ENCODE data around the gene LIPT1.

DNA sequence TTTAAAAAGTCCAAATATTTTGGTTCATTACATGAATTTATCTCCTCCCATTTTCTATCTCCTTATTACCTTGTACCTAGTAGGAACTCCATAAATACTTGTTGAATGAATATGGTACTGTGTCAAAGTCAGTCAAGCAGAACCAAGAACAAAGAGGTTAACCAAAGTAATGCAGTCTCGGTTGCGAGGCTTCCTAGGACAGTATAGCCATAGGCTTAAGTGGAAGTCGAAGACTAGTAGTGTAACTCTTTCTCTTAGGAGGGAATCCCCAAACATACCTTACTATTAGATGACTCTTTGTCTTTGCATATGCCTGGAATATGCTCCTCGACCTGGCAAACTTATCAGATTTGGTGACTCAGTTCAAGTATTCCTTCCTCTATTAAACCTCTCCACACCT lies 4.8 kb downstream of the LIPT1 start:
- TF ChIP-seq POLR2AphosphoS5 (IDR thresholded peaks at IDR 0.05; ENCODE audit: low read depth, low read length): no peak
- TF ChIP-seq POLR2A (IDR thresholded peaks at IDR 0.05; ENCODE audit: low read depth, low read length): no peak
